NCI-H510A (cell line): ENCODE measurements around the gene TENM4.
"Not testable (repeated sequence)": the region's sequence is repeated elsewhere in the genome, so short reads cannot be mapped to it uniquely, and the experiment has no call there.

Experiments
- DNase-seq: peaks from one replicate; lab custom pipeline; 2025; lab: John Stamatoyannopoulos, UW

Gene TENM4

DNA sequence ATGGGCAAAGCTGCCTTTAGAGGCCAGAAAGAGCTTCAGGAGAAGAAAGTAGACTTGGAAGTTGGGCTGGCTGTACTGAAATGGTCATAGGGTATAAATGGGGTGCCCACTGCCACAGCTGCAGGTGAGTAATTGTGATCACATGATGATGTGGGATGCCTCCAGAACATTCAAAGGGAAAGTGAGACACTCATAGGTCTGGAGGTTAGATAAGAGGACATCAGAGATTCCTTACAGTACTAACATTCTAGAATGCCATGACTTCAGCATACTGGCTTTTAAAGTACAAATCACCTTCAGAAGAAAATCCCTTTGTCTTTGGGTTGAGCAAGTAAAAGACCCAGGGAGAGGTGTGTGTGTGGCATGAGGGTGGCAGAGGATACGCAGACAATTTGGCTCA is 419.2 kb downstream of the TENM4 start:
- DNase-seq: no peak

DNA sequence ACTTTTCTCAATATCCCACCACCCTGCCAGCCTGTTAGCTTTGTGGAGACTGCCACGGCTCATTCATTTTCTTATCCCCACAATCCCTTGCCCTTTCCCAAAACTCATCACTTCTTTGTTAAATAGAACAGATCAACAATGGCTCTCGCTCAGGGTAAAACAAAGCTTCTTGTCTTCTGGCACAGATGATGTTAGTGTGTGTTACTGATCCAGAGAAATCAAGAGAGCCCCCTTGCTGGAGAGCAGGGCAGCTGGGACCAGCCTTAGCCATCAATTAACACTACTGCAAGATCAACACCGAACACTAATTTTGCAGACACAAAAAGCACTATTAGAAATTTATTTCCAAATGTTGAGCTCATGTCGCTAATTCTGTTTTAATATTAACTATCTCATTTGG is 420.9 kb downstream of the TENM4 start:
- DNase-seq: no peak

DNA sequence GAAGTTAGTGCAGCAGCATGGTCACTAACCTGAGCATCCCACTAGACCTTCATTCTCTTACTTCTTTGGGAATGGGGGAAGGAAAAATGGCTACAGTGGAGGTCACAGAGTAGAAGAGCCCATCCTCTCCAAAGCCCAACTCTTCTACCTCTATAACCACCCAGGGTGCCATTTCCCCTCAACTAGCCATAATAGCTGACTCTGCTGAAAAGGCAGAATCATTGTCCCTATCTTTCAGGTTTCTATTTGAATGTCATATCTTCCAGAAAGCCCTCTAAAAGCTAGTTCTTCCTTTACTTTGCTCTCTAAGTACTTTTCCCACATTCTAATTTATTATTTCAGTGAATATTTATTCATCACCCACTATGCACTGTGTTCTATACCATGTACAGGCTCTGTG is 421.6 kb downstream of the TENM4 start:
- DNase-seq: no peak

DNA sequence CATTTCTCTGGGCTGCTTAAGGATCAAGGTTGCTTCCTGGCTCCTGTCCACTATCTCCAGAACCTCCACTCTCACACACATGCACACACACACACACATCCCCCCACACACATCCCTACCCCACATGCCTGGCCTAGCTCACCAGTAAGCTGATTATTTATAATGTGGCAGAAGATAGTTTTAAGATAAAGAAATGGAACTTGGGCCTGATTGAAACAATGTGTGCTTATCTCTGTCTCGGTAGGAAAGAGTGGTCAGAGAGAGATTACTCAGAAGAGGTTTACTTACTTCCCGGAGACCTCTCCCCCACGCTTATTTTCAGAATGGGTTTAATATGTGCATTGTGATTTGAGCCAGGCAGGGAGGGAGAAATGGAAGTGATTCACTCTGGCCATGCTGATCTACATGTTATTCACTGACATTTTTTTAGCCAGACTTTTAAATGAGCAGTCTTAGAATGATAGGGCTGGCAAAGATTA is 422.4 kb downstream of the TENM4 start:
- DNase-seq: no peak

DNA sequence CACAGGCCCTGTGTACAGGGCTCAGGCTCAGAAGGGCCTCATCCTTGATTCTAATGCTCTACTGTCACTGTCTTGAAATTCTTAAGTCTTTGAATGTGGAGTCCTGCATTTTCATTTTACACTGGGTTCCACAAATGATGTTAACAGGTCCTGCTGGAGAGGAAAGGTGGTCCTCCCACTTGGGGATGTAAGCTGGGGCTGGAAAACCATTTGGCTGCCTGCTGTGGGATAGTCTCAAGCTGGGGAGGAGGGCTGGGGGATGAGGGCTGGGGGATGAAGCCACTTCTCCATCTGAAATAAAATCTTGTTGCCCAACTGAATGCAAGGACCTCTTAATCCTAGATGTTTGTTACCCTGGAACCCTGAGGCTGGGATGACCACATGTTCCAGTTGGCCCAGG is 423.0 kb downstream of the TENM4 start:
- no peak for DNase-seq

DNA sequence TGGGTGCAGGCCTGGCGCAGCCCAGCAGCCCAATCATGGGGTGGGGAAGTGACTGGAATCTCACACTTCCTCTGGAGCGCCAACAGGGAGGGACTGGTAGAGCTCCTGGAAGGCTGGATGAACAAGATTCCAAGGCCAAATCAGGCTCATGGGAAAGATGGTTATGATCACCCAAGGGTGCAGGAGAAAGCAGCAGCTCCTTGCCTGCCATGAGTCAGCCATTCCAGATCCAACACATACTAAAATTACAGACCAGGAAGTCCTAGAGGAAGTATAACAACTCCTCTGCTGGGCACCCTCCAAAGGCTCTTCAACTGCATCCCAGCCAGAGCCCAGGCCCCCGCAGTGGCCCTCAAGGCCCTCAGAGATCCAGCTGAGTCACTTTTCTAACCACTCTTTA is 427.3 kb downstream of the TENM4 start:
- DNase-seq: no peak

DNA sequence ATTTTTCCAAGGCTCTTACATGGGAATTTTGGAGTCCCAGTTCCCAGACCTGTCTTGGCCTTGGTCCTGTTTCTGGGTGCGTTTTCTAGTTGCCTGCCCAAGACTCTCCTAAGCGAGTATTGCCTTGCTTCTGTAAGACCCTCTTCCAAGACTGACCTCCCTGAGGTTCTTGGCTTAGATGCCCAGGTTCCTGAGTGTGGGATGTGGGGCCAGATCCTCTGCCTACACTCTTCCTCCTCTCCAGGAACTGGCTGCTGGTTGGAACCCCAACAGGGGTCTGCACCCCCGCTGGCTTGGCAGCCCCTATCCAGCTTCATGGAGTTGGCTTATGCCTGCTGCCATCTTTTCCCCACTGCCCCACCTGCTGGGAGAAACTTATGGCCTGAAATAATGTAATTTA is 429.5 kb downstream of the TENM4 start:
- no peak for DNase-seq

DNA sequence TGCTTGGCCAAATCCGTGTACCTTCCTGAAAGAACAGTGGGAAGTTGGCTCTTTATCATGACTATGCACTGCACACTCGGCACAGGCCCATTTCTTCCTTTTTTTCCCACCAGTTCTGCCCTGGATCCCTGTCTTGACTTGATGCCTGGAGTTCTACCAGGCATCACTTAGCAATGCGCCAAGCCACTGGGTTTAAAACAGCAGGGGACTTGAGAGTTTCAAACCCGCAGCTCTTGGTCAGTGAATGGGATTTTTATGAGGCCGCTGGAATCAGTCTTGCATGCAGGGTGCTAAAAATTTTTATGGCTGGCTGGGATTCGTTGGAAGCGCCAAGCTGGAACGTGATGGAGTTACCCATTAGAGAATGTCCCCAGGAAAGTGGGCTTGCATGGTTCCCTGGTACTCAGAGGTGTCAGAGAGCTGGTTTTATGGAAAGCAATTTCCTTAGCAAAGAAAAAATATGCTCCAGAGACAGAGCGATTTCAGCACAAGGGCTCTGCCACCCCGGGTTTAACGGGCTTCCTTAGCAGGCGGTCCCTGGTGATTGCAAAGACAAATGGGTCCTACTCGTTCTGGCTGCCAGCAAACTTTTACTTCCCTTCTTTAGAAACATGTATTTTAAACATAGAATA is 432.9 kb downstream of the TENM4 start:
- DNase-seq: no peak

DNA sequence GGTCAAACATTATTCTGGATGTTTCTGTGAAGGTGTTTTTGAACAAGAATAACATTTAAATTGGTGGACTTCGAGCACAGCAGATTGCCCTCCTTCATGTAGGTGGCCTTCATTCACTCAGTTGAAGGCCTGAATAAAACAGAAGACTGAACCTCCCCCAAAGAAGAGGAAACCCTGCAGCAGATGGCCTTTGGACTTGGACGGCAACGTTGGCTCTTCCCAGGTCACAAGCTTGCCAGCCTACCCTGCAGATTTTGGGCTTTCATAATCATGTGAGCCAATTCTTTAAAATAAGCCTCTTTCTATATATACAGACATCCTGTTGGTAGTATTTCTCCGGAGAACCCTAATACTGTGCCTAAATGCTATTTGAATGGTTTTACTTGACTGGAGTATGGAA is 434.0 kb downstream of the TENM4 start:
- no peak for DNase-seq

DNA sequence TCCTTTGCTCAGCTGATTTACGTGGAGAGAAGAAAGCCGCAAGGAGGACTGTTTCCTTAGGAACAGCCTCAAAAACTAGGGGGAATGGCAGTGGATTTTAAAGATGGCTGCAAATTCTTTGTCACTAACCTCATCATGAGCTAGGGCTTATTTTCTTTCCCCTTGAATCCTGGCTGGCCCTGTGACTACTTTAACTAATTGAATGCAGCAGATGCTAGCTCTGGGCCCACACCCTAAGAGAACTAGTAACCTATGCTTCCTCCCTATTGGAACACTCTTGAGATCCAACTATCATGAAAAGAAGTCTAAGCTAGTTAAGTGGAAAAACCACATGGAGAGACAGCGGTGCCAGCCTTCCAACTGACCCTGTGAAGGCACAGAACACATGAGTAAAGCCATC is 444.8 kb downstream of the TENM4 start:
- DNase-seq: no peak

DNA sequence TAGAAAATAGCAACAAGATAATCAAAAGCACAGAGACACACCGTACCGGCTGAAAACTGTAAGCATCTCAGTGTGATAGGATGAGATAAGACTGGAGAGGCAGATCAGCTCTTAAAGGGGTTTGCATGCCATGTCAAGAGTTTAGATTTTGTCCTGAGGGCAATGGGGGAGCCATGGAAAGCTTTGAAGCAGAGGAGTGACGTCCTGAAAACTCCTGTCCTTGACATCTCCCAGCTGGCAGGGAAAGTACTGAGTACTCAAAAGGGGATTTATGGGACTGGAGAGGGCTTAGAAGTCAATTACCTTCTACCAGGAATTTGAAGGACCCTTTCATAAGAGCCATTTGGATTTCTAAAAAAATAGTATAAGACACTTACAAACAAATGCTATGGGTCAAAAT is 445.7 kb downstream of the TENM4 start:
- no peak for DNase-seq

DNA sequence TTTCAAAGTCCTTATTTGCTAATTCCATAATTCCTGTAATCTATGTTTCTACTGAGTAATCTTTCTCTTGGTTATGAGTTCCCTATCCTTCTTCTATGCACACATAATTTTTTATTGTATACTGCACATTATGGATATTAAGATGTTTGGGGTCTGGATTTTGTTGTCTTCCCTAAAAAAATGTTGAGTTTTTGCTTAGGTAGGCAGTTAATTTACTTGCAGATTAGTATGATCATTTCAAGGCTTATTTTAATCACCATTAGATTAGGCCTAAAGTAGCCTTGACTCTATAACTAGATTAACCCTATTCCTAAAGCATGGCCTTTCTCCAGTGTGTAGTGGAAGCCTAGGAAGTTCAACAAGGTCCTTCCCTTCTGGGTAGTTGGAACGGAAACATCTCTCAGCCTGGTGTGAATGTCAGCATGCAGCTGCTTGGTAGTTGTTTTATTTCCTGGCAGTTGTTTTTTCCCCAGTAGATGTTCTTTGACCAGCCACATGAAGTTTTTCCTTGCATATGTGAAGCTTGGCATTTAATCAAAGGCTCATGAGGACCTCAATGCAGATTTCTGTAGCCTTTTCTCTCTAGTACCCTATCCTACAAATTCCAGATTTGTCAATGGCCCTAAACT is 446.9 kb downstream of the TENM4 start:
- no peak for DNase-seq

DNA sequence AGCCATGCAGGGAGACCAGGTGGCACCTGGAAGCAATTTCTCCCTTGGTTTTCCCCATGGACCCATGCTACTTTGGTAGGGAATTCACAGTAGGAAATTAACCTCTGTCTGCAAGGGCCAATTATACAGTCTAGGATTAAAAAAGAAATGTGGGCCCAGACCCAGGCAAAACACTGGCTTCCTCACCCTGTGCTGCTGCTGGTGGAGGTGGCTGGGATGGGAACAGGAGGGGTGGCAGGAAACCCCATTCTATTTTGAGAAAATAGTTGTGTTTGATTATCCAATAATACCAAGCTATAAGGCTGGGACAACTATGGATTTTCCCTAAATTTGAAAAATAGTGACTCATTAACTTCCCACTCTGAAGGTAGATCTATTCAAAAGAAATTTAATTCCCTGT is 449.1 kb downstream of the TENM4 start:
- DNase-seq: no peak

DNA sequence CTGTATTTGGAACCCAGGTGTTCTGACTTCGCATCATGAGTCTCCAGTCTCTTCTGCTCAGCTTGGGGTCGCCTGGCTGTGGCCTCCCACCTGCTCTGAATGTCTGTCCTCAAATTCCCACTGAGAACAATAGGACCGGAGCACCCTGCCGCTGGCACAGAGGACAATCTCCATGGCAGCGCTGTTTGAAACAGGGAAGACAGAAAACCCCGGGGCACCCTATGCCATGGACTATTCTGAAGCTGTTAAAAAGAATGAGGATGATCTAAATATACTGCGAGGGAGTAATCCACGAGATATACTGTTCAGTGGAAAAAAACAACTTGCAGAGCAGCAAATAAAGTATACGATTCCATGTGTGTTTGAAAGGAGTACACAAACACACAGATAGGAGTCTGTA is 450.6 kb downstream of the TENM4 start:
- DNase-seq: no peak

DNA sequence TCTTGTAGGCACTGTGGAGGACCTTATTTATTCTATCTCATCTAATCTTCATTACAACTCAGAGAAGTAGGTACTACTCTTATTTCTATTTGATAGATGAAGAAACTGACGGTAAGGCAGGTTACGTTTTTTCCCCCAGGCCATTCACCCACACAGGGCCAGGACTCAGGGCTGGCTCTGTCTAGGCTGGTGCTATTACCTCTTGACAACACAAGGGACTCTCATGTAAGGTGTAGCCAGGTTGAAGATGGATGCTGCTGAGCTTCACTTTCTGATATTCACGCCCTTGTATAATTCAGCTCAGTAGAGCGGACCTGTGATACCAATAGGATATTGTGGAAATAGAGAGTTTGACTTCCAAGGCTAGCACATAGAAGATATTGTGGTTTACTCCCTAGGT is 453.1 kb downstream of the TENM4 start:
- no peak for DNase-seq

DNA sequence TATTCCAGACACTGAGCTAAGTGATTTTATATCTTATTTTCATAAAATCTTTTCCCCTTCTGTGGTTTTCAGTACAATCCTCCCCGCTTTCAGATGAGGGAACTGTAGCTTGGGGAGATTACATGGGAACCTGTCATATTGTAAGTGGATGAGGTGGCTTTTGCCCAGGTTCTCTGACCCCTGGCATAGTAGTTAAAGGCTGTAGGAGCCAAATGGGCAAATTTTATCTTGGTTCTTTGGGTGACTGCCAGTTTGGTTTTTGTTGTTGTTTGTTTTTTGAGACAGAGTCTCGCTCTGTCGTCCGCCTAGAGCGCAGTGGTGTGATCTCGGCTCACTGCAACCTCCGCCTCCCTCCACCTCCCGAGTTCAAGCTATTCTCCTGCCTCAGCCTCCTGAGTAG is 454.5 kb downstream of the TENM4 start:
- DNase-seq: no peak

DNA sequence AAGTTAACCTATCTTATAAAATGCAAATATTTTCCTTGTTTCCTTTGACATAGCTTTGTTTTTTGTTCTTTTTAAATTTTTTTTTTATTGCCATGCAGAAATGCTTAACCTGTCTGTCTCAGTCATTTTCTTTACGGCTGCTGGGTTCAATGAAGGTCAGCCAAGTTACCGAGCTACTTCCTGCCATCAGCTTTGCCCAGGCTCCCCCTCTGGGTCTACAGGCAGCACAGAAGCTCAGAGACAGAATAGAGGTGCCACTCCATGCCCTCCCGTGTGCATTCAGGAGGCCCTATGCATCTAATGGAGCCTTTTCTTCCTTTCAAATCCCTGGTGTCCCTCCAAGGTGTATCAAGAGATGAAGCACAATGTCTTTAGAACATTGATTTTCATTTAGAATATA is 455.2 kb downstream of the TENM4 start:
- no peak for DNase-seq

DNA sequence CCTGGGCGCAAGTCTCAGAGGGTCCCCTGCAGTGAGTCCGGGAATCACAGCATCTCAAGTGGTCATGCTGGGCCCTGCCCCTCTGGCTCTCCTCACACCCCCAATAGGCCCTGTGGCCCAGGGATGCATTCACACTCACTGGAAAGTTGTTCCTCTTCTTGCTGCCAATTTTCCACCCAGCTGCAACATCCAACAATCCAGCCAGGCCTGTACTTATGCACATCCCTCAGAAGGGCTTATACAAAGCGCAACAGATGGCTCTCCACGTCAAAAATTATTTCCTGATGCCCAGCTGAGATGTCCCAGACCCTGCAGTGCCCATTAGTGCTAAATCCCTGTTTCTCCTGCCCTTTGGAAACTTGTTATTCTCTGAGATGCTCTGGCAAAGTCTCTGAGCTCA is 458.4 kb downstream of the TENM4 start:
- DNase-seq: no peak

DNA sequence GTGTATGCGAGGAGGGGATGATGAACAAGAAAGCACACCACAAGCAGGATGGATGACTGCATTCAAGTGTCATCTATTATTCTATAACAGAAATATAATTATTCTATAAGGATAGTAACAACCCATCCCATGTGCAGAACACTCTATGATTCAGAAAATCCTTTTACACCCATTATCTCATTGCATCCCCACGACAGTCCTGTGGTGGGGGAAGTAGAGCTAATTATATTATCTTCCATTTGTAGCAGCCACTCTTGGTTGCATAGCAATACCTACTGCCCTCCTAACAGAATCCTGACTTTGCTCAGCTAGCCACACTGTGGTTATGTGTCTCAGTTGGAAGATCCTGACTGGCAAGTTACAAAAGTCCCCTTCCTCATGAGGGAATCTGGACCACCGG is 459.7 kb downstream of the TENM4 start:
- no peak for DNase-seq

DNA sequence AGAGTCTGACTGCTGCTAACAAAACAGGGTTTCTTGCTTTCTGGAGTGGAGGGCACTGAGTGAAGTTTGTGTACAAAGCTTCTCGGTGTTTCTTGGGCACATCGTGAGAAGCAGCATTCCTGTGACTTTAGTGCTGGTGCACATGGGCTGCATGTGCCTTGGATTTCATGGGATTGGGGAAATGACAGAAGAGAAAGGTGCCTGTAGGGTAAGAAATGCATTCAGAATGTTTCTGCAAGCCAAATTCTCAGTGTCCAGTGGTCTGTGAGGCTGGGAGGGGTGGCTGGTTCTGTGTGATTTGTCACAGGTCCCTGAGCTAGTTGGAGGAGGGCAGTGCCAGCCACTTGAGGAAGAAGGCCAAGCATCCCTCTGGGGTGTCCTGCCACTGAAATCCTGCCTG is 462.0 kb downstream of the TENM4 start:
- DNase-seq: no peak

DNA sequence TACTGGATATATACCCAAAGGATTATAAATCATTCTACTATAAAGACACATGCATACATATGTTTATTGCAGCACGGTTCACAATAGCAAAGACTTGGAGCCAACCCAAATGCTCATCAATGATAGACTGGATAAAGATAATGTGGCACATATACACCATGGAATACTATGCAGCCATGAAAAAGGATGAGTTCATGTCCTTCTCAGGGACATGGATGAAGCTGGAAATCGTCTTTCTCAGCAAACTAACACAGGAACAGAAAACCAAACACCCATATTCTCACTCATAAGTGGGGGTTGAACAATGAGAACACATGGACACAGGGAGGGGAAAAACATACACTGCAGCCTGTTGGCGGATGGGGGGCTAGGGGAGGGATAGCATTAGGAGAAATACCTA is 463.0 kb downstream of the TENM4 start:
- DNase-seq: not testable (repeated sequence)

DNA sequence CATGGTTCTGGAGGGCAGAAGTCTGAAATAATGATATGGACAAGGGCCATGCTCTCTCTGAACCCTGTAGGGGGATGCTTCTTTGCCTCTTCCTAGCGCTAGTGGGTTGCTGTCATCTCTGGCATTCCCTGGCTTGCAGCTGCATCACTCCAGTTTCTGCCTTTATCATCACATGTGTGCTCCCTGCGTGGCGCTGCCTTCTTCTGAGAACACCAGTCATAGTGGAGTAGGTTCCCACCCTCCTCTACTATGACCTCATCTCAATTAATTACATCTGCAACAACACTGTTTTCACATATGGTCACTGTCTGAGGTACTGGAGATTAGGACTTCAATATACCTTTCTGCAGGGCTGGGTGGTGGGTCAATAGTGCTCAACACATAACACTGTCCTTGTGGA is 463.8 kb downstream of the TENM4 start:
- DNase-seq: no peak

DNA sequence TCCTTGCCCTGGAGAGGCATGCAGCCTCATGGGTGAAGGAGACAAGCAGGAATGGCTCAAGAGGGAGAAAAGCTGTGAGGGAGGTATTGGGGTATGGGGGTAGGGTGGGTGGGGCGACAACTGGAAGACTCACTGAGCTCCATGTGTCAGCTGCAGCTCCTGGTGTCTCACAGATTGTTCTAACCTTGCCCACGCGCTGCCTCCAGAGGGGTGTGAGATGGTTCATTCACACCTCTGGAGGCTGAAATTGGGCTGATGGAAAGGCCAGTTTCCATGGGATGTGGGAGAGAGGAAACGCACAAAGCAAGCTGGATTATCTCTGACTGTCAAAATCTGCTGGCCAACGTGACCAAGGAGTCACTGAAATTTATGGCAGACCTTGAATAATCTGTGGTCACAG is 465.7 kb downstream of the TENM4 start:
- no peak for DNase-seq

DNA sequence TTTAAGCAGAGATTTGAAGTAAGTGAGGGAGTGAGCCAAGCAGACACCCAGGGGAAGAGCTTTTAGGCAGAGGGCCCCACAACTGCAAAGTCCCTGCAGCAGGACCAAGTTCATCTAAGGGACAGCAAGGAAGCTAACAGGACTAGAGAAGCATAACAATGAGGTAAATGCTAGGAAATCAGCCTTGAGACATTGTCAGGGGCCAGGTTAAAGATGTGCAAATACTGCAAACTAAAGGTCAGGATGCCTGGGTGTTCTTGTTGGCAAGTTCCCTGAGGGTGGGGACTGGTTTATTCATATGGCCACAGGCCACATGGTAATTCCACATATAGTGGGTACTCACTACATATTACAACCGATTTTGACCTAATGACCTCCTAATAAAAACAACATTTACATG is 467.0 kb downstream of the TENM4 start:
- no peak for DNase-seq
